GM19467 (cell line): ENCODE results near the gene METTL2B.
A peak's percentile ranks its signal among the peaks of the same experiment; 100 is the strongest.
"Not testable (repeated sequence)": the region's sequence is repeated elsewhere in the genome, so short reads cannot be mapped to it uniquely, and the experiment has no call there.

Source experiments
- ATAC-seq: cut with Tn5 transposase; IDR thresholded peaks from one replicate; pipeline ENCODE4 v1.9.1; 2021; ENCODE audit warnings: mild to moderate bottlenecking, moderate library complexity; ENCODE audit not compliant: unreplicated experiment

METTL2B gene

GRCh38 chr7:128523932-128524524 lies 47.5 kb downstream of the METTL2B start:
- ATAC-seq: not testable (repeated sequence)

GRCh38 chr7:128525584-128525983 lies 49.0 kb downstream of the METTL2B start:
- ATAC-seq: not testable (repeated sequence)

- ATAC-seq: not testable (repeated sequence)
Observed at GRCh38 chr7:128526062-128526466, 49.5 kb downstream of the METTL2B start.

GRCh38 chr7:128529191-128529590 lies 52.6 kb downstream of the METTL2B start:
- not testable (repeated sequence) for ATAC-seq

GRCh38 chr7:128530121-128530854 lies 53.7 kb downstream of the METTL2B start:
- ATAC-seq: peak; percentile 11

GRCh38 chr7:128530855-128531104 lies 54.2 kb downstream of the METTL2B start:
- ATAC-seq: no peak

- ATAC-seq: peak; percentile 55
Observed at GRCh38 chr7:128531105-128531954, 54.8 kb downstream of the METTL2B start.

- peak; percentile 19 for ATAC-seq
Observed at GRCh38 chr7:128531955-128532478, 55.5 kb downstream of the METTL2B start.

- not testable (repeated sequence) for ATAC-seq
Observed at GRCh38 chr7:128532956-128533355, 56.4 kb downstream of the METTL2B start.

GRCh38 chr7:128537410-128537809 lies 60.9 kb downstream of the METTL2B start:
- ATAC-seq: not testable (repeated sequence)

- ATAC-seq: not testable (repeated sequence)
Observed at GRCh38 chr7:128542530-128542929, 66.0 kb downstream of the METTL2B start.

GRCh38 chr7:128543300-128543699 lies 66.8 kb downstream of the METTL2B start:
- not testable (repeated sequence) for ATAC-seq

GRCh38 chr7:128546319-128546851 lies 69.8 kb downstream of the METTL2B start:
- not testable (repeated sequence) for ATAC-seq

GRCh38 chr7:128550920-128551319 lies 74.4 kb downstream of the METTL2B start:
- no peak for ATAC-seq

GRCh38 chr7:128554394-128554793 lies 77.8 kb downstream of the METTL2B start:
- not testable (repeated sequence) for ATAC-seq
